MCF 10A (cell line): Measurements from ENCODE around the gene NTPCR. TPM values are rescaled to one million over a fixed set of nuclear protein-coding genes. Genes with fewer than 3 reads are reported as not detected.
A peak's percentile ranks its signal among the peaks of the same experiment; 100 is the strongest.

Source experiments
- BruUV-seq: library from RNA; stranded (reverse); fragments of 400-500 nt; replicated peaks from 2 replicates; lab custom pipeline; 2021; lab: Mats Ljungman, UMichigan
- CTCF ChIA-PET: fragments of 300-600 bp; sonication (Branson Sonifier 250); formaldehyde crosslinking; extraction: SDS; loops from one replicate; lab custom pipeline; 2021; ENCODE audit warnings: antibody characterized with exemption, inconsistent platforms; lab: Yijun Ruan, JAX
- POLR2A ChIA-PET: fragments of 300-600, 350-650 bp; sonication (Branson Sonifier 250); formaldehyde crosslinking; extraction: SDS; loops from one replicate; lab custom pipeline; 2020; ENCODE audit warnings: antibody characterized with exemption, inconsistent platforms; lab: Yijun Ruan, JAX
- DNase-seq: peaks from one replicate; pipeline ENCODE4 v3.0.0-alpha.2; 2018; ENCODE audit not compliant: unreplicated experiment
- H3K27ac Mint-ChIP-seq: one replicate; pipeline ENCODE4 v1.8.0; 2022; ENCODE audit warnings: mild to moderate bottlenecking, low read depth, mixed read lengths; ENCODE audit not compliant: unreplicated experiment
- H3K27me3 Mint-ChIP-seq: one replicate; pipeline ENCODE4 v1.8.0; 2022; ENCODE audit warnings: mixed read lengths; ENCODE audit not compliant: insufficient read depth, unreplicated experiment
- H3K36me3 Mint-ChIP-seq: one replicate; pipeline ENCODE4 v1.8.0; 2022; ENCODE audit warnings: mild to moderate bottlenecking, moderate library complexity, mixed read lengths; ENCODE audit not compliant: insufficient read depth, unreplicated experiment
- H3K4me1 Mint-ChIP-seq: one replicate; pipeline ENCODE4 v1.8.0; 2022; ENCODE audit warnings: mixed read lengths; ENCODE audit not compliant: insufficient read depth, unreplicated experiment
- H3K4me3 Mint-ChIP-seq: one replicate; pipeline ENCODE4 v1.8.0; 2022; ENCODE audit warnings: mild to moderate bottlenecking, moderate library complexity, mixed read lengths; ENCODE audit not compliant: unreplicated experiment
- H3K9me3 Mint-ChIP-seq: one replicate; pipeline ENCODE4 v1.8.0; 2022; ENCODE audit warnings: mixed read lengths; ENCODE audit not compliant: unreplicated experiment
- CTCF ChIP-seq: fragments of 200-600 bp; IDR thresholded peaks from one replicate; pipeline ENCODE4 v1.8.0; 2022; ENCODE audit warnings: antibody characterized with exemption, mild to moderate bottlenecking; ENCODE audit not compliant: unreplicated experiment
- intact Hi-C: fragments of 100-400 bp; cut with micrococcal nuclease; formaldehyde crosslinking; loops from 2 replicates; pipeline ENCODE4 v1.14.1; 2022
- total RNA-seq: library from RNA; stranded (reverse); gene quantifications from 2 replicates; pipeline ENCODE4 v1.2.3, GENCODE V29; 2022

Gene NTPCR
- total RNA-seq, 1 experiment from 2014 or later: 129 TPM

DNA sequence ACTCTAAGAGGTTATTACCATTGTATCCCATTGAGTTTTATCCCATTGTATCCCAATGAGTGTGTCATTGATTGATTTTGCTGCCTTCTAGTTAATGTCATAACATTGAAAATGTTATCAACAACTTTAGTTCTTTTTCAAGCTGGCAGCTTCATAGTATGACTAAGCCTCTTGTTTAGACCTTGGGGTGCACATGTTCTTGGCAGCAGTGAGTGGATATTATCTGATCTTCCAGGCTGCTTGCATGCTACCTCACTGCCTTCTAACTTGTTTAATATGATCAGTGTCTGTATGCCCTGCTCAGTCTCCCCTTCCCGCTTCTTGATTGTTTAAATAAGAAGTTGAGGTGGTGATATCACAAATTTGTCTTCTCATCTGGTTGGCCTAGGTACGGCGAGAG lies 24.6 kb downstream of the NTPCR start:
- intact Hi-C loops: no loop called here
- Mint-ChIP-seq H3K27me3 (no peaks in the 10 kb centered on the region), H3K4me3 (no peak overlapping the region), H3K36me3 (peaks cover 100% of the 10 kb centered on the region), H3K27ac (no peak overlapping the region), H3K4me1 (peaks cover 12% of the 10 kb centered on the region), H3K9me3 (peaks cover 33% of the 10 kb centered on the region)
- TF ChIP-seq CTCF: no peak
- ChIA-PET CTCF (interaction anchor here (1.2 kb wide), 1 partner anchor 12 kb away, joined by 3 read pairs; no protein-coding TSS in a partner anchor), POLR2A (interaction anchor here (0.8 to 2.1 kb wide), 3 partner anchors 11 to 73 kb away, joined by 3 to 6 read pairs (median 3); partner anchors contain the start of gene NTPCR)
- peak; percentile 27 for DNase-seq
- BruUV-seq: no TSS peak

- ChIA-PET CTCF (interaction anchor here (0.8 to 1.8 kb wide), 3 partner anchors 12 to 47 kb away, joined by 3 to 7 read pairs (median 3); no protein-coding TSS in a partner anchor), POLR2A (interaction anchor here (0.5 to 1.2 kb wide), 2 partner anchors 11 to 44 kb away, joined by 3 read pairs; no protein-coding TSS in a partner anchor)
- no peaks in the 10 kb centered on the region for H3K27me3 Mint-ChIP-seq
- DNase-seq: no peak
- no peak for TF ChIP-seq CTCF
- H3K27ac Mint-ChIP-seq: no peak overlapping the region
- peaks cover 12% of the 10 kb centered on the region for H3K4me1 Mint-ChIP-seq
- intact Hi-C loops: no loop called here
- TSS peak; percentile 55 for BruUV-seq
- no peak overlapping the region for H3K4me3 Mint-ChIP-seq
- H3K9me3 Mint-ChIP-seq: peaks cover 14% of the 10 kb centered on the region
- peaks cover 91% of the 10 kb centered on the region for H3K36me3 Mint-ChIP-seq
These were observed 27.8 kb downstream of the NTPCR start for GRCh38 chr1:232978091-232978634.

DNA sequence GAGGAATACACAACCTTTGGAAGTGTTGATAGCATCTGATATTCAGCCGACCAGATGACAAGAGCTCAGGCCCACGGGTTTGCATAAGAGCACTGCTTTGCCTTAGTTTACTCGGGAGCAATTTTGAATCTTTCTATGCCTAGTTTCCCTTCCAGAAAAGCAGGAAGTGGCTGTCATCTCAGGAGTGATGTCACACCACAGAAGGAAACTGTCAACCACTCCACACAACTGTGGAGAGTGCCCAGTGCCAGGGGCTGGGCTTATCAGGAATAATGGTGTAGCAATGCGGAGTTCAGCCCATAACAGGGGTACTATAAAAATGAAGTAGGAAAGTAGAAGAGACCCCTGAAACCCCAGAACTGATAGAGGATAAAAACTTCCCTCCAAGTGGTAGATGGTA lies 28.4 kb downstream of the NTPCR start:
- H3K4me1 Mint-ChIP-seq: peaks cover 12% of the 10 kb centered on the region
- POLR2A ChIA-PET: interaction anchor here (0.5 to 1.2 kb wide), 2 partner anchors 10 to 45 kb away, joined by 3 read pairs; no protein-coding TSS in a partner anchor
- CTCF ChIA-PET: interaction anchor here (1.0 to 1.8 kb wide), 2 partner anchors 12 to 47 kb away, joined by 3 to 7 read pairs; no protein-coding TSS in a partner anchor
- peaks cover 89% of the 10 kb centered on the region for H3K36me3 Mint-ChIP-seq
- BruUV-seq: no TSS peak
- intact Hi-C loops: no loop called here
- H3K9me3 Mint-ChIP-seq: peaks cover 7% of the 10 kb centered on the region
- no peak for TF ChIP-seq CTCF
- no peak for DNase-seq
- no peak overlapping the region for H3K4me3 Mint-ChIP-seq
- H3K27me3 Mint-ChIP-seq: no peaks in the 10 kb centered on the region
- no peak overlapping the region for H3K27ac Mint-ChIP-seq

DNA sequence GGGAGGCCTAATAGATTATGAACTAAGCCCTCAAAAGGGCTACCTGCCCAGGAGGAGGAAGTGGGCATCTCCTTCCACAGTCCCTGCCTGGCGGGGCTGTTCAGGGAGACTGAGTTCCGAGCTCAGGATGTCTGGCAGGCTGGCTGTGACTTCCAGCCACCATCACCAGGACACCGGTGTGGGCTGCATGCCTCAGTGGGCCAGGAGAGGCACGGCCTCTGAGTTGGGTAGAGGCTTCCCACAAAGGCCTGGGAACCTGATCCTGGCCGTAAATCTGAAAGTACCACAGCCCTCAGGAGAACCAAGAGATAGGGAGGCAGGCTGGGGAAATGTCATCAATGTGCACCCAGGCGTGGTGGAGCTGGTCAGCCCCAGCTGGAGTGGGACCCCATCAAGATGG lies 29.1 kb downstream of the NTPCR start:
- Mint-ChIP-seq H3K9me3 (no peaks in the 10 kb centered on the region), H3K4me3 (no peak overlapping the region), H3K27ac (no peak overlapping the region), H3K36me3 (peaks cover 89% of the 10 kb centered on the region), H3K4me1 (peaks cover 7% of the 10 kb centered on the region), H3K27me3 (no peaks in the 10 kb centered on the region)
- ChIA-PET CTCF (interaction anchor here (0.6 to 1.9 kb wide), 6 partner anchors 12 to 1139 kb away, joined by 3 to 7 read pairs (median 3); no protein-coding TSS in a partner anchor), POLR2A (interaction anchor here (0.7 kb wide), 1 partner anchor 200 kb away, joined by 3 read pairs; no protein-coding TSS in a partner anchor)
- intact Hi-C loops: no loop called here
- no peak for DNase-seq
- BruUV-seq: no TSS peak
- no peak for TF ChIP-seq CTCF
